ENCODE data around the gene PSMD1.

Gene PSMD1

GRCh38 chr2:231221761-231222160 lies 165.1 kb downstream of the PSMD1 start:
- no peak for TF ChIP-seq CTCF (IDR thresholded peaks at IDR 0.05; ENCODE audit: low read depth, low read length)
- DNase-seq (ENCODE audit: extremely low read depth, low read depth): no peak

All from AG09319 (cell line).